GM04503 (cell line): ENCODE measurements around the gene CD300LD.
"Not testable (repeated sequence)": the region's sequence is repeated elsewhere in the genome, so short reads cannot be mapped to it uniquely, and the experiment has no call there.

ENCODE experiments used
- DNase-seq: peaks from one replicate; pipeline ENCODE4 v3.0.0-alpha.2; 2012; ENCODE audit warnings: low read depth

Gene CD300LD

DNA sequence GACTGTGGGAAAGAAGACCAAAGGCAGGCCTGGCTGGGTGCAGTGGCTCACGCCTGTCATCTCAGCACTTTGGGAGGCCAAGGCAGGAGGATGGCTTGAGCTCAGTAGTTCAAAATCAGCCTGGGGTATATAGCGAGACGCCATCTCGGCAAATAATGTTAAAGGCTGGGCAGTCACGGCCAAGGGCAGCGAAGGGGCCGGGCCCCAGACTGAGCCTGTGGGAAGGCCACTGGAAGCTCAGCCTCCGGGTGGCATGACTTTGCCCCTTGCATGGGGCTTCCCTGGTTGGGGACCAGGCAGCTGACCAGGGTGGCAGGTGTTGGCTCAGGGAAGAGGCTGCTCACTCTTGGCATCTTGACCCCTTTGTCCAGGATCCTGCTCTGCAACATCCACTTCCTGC lies 14.0 kb upstream of the CD300LD start:
- DNase-seq = no peak

DNA sequence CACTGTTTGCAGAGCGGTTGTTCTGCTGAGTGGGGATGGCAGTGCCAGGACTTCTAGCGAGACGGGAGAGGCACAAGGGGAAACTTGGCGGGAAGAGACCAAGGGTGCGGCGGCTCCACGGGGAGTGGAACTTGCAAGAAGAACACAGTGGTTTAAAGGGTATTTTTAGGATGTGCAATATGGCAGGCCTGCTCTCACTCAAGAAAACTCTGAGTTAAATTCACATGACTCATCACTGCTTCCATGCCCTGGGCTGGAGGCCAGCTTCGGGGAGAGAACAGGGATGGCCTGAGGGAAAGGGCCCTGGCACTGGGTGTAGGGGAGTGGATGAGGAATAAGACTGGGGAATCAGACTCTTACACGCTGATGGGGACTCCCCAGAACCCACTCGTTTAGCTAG lies 13.3 kb upstream of the CD300LD start:
- peak; percentile 46 for DNase-seq

DNA sequence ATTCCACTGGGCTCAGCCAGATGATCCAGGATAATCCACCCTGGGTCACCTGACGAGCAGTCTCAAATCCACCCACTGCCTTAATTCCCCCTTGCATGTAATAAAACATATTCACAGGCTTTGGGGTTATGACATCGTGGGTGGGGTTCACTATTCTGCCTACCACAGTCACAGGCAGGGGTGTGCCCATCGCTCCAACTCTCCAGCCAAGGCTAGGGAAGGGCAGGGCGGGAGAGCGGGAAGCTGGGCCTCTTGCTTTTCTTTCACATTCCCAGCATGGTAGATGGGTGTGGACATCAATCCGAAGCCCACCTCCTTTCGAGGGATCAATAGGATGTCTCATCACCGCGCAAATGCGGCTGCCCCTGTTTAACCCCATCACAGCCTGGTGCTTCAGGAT lies 12.7 kb upstream of the CD300LD start:
- no peak for DNase-seq

DNA sequence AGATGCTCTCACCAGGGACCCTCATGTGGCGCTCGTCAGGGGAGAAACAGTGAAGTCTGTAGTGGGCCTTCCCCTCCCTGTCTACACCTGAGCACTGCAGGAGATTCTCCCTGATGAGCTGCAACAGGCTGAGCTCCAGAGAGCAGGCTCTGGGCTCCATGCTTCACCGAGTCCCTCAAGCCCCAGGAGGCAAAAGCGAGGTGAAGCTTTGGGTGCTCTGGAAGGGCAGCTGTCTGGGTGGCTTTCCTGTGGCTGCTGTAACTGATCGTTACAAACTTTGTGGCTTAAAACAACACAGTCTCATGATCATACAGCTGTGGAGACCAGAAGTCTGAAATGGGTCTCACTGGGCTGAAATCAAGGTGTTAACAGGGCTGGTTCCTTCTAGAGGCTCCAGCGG lies 12.1 kb upstream of the CD300LD start:
- no peak for DNase-seq

DNA sequence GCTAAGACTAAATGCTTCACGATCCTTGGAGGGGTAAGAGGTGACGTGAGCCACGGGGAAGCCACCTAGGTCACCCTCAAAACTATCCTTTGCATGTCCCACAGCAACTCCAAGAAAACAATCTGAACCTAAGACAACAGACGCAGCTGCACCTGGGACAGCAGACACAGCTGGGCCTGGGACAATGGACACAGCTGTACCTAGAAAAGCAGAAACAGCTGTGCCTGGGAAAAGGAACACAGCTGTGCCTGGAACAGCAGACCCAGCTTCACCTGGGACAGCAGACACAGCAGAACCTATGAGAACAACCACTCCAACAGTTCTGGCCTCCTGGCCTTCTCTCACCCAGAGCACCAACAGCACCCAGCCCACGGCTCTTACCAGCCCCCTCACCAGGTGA lies 11.7 kb upstream of the CD300LD start:
- DNase-seq = no peak

DNA sequence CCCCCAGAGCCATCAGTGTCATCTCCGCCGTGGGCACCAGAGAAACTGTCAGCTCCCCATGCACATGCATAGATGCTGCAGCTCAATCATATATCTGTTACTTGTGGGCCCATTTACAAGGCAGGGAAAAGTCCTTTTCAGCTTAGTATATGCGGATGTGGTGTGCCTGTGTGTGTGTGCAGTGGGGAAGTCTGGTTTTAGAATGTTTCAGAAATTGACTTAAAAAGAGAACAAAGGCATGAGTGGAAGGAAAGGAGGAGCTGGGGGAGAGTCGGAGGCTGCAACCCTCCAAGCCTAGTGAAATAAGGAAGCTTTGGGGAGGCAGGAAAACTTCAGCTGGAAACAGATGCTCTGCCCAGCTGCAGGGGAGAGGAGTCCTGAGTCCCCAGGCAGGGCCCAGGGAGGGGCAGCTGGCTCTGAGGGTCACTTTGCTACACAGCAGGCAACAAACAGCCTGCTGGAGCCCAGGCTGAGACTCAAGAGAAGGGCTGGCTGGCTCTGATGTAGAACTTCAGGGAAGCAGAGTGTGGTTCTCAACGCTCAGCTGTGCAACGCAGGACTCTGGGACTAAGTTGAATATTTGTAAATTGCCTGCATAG lies 11.1 kb upstream of the CD300LD start:
- no peak for DNase-seq

DNA sequence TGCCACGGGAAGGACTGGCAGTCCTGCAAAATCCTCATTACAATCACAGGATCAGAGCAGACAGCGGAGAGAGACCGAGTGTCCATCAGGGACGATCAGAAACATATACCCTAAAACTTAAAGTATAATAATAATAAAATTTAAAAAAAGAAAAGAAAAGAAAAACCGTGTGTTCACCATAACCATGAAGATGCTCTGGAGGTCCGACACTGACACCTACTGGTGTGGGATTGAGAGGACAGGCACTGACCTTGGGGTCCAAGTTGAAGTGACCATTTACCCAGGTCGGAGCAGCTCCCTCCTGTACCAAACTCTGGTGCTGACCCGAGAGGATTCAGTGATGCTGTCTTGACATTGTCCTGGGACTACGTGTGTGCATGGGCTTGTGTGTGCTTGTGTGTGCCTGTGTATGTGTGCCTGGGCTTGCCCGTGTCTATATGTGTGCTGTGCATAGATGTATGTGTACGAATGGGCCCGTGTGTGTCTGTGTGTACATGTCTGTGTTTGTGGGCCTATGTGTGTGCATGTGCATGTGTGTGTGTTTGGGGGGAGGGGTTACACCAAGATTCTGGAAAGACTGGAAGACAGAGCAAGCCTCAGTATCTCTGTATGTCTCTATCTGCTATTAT lies 10.0 kb upstream of the CD300LD start:
- DNase-seq = no peak

DNA sequence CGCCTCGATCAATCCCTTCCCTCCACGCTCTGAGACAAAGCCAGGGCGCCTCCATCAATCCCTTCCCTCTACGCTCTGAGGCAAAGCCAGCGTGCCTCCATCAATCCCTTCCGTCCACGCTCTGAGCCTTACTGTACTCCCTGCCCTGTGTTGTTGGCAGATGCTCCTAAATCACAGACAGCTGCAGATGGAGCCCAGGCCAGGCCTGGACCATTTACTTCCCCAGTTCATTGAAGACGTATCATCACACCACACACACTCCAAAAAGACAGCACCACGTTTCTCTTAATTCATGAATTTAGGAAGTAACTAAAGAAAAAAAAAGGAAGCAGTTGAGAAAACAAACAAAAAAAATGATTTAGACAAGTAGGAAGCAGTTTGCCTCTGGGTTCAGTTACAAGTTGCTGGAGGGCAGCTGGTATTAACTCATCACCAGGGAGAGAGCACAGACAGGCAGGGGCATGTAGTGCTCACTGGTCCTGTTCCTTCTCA lies 7.4 kb upstream of the CD300LD start:
- no peak for DNase-seq

DNA sequence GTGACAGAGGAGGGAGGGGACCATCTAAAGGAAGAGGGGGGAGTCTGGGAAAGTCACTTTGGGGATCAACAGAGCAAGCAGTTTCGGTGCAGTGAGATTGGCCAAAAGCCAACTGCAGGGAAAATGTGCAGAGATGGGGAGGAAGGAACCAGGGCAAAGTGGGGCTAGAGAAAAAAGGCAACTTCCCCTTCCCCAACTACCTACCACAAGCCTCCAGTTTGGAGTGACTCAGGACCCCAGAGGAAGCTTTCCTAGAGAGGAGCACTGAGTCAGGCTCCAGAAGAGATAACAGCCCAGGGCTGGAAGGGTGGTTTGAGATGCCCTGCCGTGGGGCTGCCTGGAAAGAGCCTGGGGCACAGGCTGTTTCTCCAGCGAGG lies 6.9 kb upstream of the CD300LD start:
- DNase-seq = no peak

DNA sequence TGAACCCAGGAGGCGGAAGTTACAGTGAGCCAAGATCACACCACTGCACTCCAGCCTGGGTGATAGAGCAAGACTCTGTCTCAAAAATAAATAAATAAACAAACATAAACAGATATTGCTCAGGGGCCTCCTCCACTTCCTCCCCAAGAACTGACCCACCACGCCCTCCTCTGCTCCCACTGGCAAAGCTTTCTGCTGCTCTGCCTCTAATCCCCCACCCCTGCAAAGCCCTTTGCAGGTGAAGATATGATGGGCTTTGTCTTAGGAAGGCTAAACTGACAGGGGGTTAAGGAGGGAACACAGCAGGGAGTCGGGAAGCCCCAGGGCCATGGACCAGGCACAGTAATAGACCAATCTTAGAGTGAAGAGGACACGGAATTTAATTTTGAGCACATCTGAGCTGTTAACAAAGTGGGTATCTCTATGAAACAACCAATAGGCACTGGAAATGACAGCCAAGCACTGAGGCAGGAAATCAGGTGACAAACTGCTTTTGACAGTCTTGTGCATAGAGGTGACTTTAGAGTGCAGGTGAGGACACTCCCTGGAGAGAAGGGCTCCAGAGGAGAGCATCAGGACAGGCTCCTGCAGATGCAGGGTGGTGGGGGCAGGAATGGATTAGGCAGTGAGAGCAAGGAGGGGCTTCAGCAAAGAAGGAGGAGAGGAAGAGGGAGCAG lies 6.4 kb upstream of the CD300LD start:
- DNase-seq = no peak

DNA sequence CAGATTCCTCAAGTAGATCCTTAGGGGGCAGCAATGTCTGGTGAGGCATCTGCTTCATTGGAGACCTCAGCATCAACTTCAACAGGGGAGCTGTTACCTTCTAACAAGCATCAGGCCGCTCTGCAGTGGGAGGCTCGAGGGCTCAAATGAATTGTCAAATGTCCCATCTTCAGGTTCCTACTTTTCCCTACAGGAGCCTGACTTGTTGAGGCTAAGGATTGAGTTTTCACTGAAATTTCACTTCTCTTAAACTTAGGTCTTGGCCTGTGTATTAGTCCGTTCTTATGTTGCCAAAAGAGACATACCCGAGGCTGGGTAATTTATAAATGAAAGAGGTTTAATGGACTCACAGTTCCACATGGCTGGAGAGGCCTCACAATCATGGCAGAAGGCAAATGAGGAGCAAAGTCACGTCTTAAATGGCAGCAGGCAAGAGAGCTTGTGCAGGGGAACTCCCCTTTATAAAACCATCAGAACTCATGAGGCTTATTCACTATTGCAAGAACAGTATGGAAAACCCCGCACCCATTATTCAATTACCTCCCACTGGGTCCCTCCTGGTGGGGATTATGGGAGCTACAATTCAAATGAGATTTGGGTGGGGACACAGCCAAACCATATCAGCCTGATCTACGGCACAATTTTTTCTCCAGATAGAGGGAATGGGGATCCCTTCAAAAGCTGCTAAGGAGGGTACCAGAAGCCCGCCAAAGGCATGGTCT lies 5.1 kb upstream of the CD300LD start:
- no peak for DNase-seq

DNA sequence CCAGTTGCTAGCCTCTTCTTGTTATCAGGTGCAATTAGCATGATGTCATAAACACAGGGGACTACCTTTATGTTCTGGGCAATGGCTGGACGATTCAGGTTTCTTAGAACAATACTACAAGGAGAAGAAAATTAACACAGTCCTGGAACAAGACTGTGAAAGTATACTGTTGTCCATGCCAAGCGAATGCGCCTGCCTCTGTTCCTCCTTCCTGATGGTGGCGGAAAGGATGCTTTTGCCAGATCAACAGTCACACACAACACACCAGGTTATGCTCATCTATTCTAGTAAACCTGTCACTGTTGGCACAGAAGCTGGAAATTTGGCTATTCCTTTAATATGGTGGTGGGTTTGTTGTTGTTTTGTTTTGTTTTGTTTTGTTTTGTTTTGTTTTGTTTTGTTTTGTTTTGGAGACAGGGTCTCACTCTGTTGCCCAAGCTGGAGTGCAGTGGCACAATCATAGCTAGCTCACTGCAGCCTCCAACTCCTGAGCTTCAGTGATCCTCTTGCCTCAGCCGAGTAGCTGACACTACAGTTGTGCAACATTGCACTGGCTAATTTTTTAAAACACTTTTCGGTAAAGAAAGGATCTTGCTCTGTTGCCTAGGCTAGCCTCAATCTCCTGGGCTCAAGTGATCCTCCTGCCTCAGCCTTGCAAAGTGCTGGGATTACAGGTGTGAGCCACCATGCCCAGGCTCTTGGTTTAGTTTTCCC lies 3.1 kb upstream of the CD300LD start:
- DNase-seq = no peak

DNA sequence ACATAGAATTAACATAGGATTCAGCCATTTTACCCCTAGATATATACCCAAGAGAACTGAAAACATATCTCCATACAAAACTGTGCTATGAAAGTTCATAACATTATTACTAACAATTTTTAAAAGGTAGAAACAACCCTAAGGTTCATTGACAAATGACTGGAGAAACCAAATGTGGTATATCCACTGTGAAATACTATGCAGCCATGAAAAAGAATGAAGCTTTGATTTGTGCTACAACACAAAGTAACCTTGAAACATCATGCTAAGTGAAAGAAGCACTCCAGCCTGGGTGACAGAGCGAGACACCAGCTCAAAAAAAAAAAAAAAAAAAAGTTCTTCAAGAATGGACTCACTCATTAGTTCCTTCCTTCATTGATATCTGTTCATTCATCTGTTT lies 580 bp downstream of the CD300LD start:
- DNase-seq = no peak

DNA sequence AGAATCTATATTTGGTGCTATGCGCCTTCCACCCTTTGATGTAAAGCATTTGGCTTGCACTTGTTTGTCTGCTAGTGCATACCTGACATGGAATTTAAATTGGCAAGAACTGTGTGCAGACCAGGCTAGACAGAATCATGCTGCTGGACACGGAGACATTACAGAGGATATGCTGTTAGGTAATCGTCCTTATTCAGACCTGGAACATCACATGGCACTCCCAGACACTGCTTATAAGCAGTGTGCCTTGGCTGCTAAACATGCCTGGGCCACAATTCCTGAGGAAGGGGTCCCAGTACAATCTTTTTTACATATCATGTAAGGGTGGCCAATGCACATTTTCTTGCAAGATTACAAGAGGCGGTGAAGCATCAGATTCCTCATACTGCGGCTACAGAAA lies 6.4 kb downstream of the CD300LD start:
- no peak for DNase-seq

DNA sequence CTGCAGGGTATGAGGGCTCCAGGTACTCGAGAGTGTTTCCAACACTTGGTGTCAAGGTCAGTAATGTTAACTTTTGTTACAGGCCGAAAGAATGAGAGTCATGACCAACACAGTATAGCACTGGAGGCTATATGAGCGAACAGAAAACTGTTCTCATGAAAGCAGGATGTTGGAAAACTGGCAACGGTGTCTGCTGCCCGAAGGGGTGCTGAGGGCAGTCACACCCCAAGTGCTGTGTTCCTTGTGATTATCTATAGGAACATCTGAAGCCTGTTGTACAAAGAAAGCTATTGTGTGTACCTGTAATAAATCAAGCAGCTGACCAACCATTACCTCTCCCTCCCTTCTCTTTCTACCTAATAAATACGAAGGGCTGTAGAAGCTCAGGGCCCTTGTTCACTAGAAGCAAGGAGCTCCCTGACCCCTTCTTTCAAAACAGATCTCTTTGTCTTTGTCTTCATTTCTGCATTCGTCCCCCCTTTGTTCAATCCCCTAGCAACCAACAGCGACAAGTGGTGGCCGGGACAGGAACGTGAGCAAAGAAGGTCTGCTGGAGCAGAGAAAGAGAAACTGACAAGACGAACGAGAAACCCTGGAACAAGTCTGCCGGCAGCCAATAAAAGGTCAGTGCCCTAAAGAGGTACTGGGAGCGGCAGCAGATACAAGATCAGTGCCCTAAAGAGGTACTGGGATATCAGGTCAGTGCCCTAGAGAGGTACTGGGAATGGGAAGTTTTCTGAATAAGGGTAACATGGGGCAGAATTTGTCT lies 7.6 kb downstream of the CD300LD start:
- DNase-seq = no peak

DNA sequence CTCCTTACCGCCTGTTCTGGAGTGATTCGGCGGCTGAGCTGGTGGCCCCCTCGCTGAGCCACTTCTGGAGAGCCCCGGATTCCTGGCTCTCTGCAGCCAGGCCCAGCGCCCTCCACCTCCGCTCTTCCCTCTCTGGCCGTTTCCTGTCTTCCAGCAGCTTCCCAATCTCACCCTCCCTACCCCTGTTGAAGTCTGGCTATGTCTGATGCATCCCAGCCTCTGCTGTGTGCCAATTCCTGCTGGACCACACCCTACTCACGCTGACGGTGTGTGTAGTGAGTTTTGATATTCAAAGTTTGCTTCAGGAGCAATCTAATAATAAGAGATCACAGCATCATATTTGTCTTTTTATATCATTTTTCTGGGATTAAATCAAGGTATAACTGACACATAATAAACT lies 9.4 kb downstream of the CD300LD start:
- DNase-seq = no peak

DNA sequence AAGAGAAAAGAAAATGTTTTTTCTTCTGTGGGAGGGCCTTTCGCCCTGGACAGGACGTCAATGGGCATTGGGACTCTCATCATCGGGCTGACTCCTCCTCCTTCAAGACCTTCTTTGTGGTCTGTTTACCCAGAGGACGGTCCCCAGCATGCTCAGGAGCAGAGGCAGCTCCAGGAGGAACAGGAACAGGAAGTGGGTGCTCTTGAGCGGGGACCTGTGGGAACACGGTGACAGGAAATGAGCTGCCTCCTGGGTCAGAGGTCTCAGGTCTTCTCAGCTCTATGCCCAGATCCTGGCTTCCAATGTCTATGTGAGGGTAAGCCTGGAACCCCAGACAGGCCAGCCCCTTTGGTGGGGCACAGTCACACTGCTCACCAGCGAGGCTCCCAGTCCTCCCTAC lies 12.2 kb downstream of the CD300LD start:
- DNase-seq = no peak

DNA sequence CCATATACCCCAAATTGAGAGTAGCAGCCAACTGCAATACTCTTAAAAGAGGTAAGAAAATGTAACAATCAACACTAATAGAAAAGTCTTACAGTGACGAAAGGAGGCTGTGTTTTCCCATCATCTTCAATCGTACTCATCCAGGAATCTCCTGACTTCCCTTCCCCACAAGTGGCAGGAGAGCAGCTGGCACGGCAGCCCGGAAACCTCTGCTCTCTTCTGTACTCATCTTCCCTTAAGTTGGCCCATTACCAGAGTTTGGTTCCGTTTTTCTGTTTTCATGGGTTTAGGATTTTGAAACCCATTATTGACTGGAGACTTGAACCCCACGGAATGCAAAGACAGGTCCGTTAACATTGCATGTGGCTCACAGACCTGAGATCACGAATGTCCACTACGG lies 13.1 kb downstream of the CD300LD start:
- no peak for DNase-seq

DNA sequence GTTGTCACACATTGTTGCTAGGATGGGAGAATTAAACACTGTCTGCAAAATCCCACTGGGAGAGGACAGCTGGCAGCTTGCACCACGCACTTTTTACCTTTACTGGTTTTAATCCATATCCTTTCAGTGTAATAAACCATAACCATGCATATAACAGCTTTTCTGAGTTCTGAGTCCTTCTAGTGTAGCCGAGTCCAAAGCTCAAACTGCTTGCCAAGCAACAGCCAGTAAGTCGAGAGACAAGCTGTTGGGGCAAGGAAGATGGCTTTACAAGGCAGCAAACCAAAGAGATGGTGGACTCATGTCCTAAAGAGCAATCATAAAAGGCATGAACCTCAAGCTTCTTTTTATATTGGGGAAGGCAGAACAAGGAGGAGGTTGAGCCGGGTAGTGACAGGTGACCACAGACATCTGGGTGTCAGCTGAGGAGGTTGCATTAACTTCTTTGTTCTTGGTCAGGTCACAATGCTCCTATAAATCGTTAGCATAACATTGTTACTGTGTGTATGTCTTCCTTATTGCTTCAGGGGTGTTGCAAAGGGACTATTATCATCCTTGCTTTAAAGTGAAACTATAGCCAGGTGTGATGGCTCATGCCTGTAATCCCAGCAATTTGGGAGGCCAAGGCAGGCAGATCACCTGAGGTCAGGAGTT lies 17.5 kb downstream of the CD300LD start:
- no peak for DNase-seq

DNA sequence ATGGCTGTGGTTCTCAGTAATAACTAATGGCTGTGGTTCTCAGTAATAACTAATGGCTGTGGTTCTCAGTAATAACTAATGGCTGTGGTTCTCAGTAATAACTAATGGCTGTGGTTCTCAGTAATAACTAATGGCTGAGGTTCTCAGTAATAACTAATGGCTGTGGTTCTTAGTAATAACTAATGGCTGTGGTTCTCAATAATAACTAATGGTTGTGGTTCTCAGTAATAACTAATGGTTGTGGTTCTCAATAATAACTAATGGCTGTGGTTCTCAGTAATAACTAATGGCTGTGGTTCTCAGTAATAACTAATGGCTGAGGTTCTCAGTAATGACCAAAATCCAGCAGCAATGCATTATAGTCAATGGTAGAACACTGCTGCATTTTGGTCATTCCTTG lies 18.4 kb downstream of the CD300LD start:
- not testable (repeated sequence) for DNase-seq

DNA sequence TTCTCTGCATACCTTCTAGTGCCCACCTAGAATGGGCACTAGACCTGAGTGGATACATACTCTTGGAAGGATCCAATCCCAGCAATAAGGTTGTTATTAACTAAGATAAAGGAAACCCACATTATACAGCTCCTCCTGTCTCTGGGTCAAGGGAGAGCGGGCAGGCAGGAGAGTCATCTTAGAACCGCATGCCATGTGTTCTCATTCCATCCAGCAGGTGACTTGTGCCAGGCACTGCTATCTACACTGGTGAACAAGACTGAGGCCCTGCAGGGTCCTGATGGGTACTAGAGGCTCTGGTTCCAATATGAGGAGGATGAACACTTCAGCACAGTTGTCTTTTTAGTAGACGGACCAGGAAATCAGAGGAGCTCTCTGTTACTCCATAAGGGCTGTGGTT lies 18.9 kb downstream of the CD300LD start:
- no peak for DNase-seq
